Testis (tissue), 3 donors: ENCODE results near the gene ASCC1. TPM values are rescaled to one million over a fixed set of nuclear protein-coding genes. Genes with fewer than 3 reads are reported as not detected.

Experiments used
- DNase-seq: peaks from one replicate; pipeline ENCODE4 v3.0.0-alpha.2; 2019
- H3K27ac ChIP-seq, 2 donors: fragments of 200-600 bp; sonication (generic); one replicate each; pipeline ENCODE4 v1.5.1; 2019
- H3K27me3 ChIP-seq: fragments of 200-600 bp; sonication (generic); one replicate; pipeline ENCODE4 v1.5.1; 2019
- H3K36me3 ChIP-seq: fragments of 200-600 bp; sonication (generic); one replicate; pipeline ENCODE4 v1.5.1; 2017; ENCODE audit warnings: low read depth; ENCODE audit errors: missing control alignments
- H3K4me1 ChIP-seq: fragments of 200-600 bp; sonication (generic); one replicate; pipeline ENCODE4 v1.5.1; 2019
- H3K4me3 ChIP-seq, 2 donors: fragments of 200-600 bp; sonication (generic); one replicate each; pipeline ENCODE4 v1.5.1; 2017 to 2019
- H3K9me3 ChIP-seq: fragments of 200-600 bp; sonication (generic); one replicate; pipeline ENCODE4 v1.5.1; 2017
- CTCF ChIP-seq, 3 experiments: fragments of 450-650 bp in 2 of 3; fragments of 200-600 bp in 1 of 3; sonication (generic) in 1 of 3; IDR thresholded peaks; one replicate each; pipeline ENCODE4 v1.5.1; 2016 to 2019; ENCODE audit warnings: antibody characterized with exemption in 3 of 3, mild to moderate bottlenecking in 2 of 3, moderate library complexity in 1 of 3
- POLR2A ChIP-seq: fragments of 450-650 bp; IDR thresholded peaks from one replicate; pipeline ENCODE4 v1.6.1; 2017; ENCODE audit warnings: antibody characterized with exemption, mild to moderate bottlenecking, moderate library complexity
- WGBS, 2 donors: methylation state at CpG; one replicate each; pipeline ENCODE4 v1.1.5; 2018; 5-methylcytosine and 5-hydroxymethylcytosine counted together
- intact Hi-C: fragments of 100-400 bp; cut with DNase I; formaldehyde crosslinking; loops from one replicate; pipeline ENCODE4 v1.15.1; 2023; ENCODE audit warnings: low total_unique reads
- polyA plus RNA-seq: library from polyadenylated mRNA; stranded (reverse); fragments of 350-450 nt; fragmentation: Illumina TruSeq; extraction: RNeasy Lipid Tissue Mini Kit (QIAGEN cat#74804); gene quantifications from one replicate; pipeline ENCODE4 v1.2.3, GENCODE V29; 2014; ENCODE audit warnings: low read depth, low replicate concordance; ENCODE audit not compliant: insufficient read depth
- total RNA-seq, 2 donors: library from RNA; depleted of rRNA; stranded (reverse); fragments of >200 nt; gene quantifications; one replicate each; pipeline ENCODE4 v1.2.3, GENCODE V29; 2016

Gene ASCC1
- total and polyA plus RNA-seq, 3 donors from 2014 or later = 47.4 to 58.3 (median 48.8) TPM

- H3K27me3 ChIP-seq = no peaks in the 10 kb centered on the region
- TF ChIP-seq POLR2A (no peak), CTCF (IDR thresholded peaks at IDR 0.05) (no peak)
- peaks cover 32% of the 10 kb centered on the region for H3K4me1 ChIP-seq
- DNase-seq = no peak
- intact Hi-C loops = no loop called here
- H3K4me3 ChIP-seq = no peak overlapping the region
- H3K9me3 ChIP-seq = no peaks in the 10 kb centered on the region
- no peak overlapping the region for H3K27ac ChIP-seq
- WGBS, 2 donors = 89 to 94% methylated on average over 6 of the region's 6 CpGs
- H3K36me3 ChIP-seq = no peaks in the 10 kb centered on the region
Observed at GRCh38 chr10:72098836-72099599, 117.1 kb downstream of the ASCC1 start.

DNA sequence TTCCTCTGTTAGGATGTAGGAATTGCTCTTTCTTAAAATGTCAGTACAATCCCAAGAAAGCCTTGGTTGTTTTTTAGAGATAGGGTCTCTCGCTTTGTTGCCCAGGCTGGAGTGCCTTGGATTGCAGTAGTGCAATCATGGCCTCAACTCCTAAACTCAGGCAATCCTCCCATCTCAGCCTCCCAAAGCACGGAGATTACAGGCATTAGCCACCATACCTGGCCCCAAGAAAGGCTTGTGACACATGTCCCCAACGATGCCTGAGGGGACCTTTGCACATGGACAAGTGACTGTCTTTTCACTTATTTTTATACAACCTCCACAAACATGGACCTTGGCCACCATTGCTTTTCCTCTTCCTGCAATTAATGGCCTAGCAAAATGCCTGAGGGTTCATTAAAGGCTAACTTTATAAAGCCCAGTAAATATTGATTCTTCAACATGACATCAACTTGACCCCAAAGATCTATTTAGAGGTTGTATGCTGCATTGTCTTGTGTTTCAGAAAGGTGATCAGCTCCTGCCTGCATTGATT, 117.7 kb downstream of the ASCC1 start:
- Histone ChIP-seq H3K27ac (peak overlapping the region; percentile 33 to 60), H3K9me3 (no peaks in the 10 kb centered on the region), H3K27me3 (no peaks in the 10 kb centered on the region), H3K4me3 (no peak overlapping the region), H3K36me3 (no peaks in the 10 kb centered on the region), H3K4me1 (peaks cover 26% of the 10 kb centered on the region)
- 91 to 96% methylated on average over 3 of the region's 3 CpGs for WGBS, 2 donors
- no peak for DNase-seq
- TF ChIP-seq POLR2A = no peak
- intact Hi-C loops = no loop called here

DNA sequence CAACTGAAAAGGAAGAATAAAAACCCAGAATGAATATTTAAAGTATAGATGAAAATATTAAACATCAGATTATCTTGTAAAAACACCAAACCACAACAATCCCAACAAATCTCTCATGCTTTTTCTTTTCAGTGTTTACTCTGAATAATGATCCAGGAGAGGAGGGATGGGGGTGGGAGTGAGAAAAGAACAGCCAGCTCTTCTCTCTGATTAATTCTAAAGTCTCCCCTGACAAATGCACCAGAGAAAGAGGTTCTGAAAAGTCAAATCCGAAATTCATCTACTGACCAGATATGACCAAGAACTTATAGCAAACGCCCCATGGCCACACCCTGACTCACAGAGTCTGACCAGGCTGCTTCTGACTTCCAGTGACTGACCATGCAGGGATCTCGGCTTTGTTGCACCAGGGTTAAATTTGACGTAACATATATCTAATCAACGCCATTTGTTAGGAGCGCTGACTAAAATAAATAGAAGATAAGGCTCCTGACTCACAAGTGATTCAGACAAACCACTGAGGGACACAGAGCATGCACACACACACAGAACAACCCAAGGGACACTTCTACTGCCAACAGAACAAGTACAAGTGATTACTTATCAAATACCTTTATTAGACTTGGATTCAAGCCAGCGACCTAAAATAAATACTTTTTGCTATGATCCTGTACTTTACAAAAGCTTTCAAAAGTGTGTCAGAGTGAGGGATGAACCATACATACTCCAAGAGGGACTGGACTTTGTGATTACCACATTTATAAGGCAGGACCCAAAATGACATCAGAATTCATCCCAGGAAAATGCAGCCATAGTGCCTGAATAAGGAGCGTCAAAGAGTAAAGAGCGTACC, 118.4 kb downstream of the ASCC1 start:
- Histone ChIP-seq H3K4me1 (peaks cover 26% of the 10 kb centered on the region), H3K4me3 (no peak overlapping the region), H3K27ac (peak overlapping the region; percentile 33 to 60), H3K36me3 (no peaks in the 10 kb centered on the region), H3K27me3 (no peaks in the 10 kb centered on the region), H3K9me3 (no peaks in the 10 kb centered on the region)
- intact Hi-C loops = no loop called here
- TF ChIP-seq POLR2A (no peak), CTCF (IDR thresholded peaks at IDR 0.05) (no peak)
- 45 to 56% methylated on average over 9 of the region's 9 CpGs for WGBS, 2 donors
- peak; percentile 36 for DNase-seq

- peak; percentile 70 for DNase-seq
- Histone ChIP-seq H3K4me1 (peaks cover 26% of the 10 kb centered on the region), H3K9me3 (no peaks in the 10 kb centered on the region), H3K4me3 (no peak overlapping the region), H3K36me3 (no peaks in the 10 kb centered on the region), H3K27me3 (no peaks in the 10 kb centered on the region), H3K27ac (peak overlapping the region; percentile 11 to 60)
- no peak for TF ChIP-seq CTCF (IDR thresholded peaks at IDR 0.05)
- no peak for TF ChIP-seq POLR2A
- intact Hi-C loops = no loop called here
- 71 to 73% methylated on average over 9 of the region's 9 CpGs for WGBS, 2 donors
Observed at GRCh38 chr10:72096115-72097000, 119.7 kb downstream of the ASCC1 start.
